HG02610 (cell line): ENCODE measurements around the gene CDH23.

Experiments
- ATAC-seq: cut with Tn5 transposase; IDR thresholded peaks from one replicate; pipeline ENCODE4 v1.9.1; 2021; ENCODE audit warnings: mild to moderate bottlenecking, moderate library complexity; ENCODE audit not compliant: unreplicated experiment

Gene CDH23

GRCh38 chr10:71554671-71555070, 158.0 kb downstream of the CDH23 start:
- ATAC-seq: no peak

DNA sequence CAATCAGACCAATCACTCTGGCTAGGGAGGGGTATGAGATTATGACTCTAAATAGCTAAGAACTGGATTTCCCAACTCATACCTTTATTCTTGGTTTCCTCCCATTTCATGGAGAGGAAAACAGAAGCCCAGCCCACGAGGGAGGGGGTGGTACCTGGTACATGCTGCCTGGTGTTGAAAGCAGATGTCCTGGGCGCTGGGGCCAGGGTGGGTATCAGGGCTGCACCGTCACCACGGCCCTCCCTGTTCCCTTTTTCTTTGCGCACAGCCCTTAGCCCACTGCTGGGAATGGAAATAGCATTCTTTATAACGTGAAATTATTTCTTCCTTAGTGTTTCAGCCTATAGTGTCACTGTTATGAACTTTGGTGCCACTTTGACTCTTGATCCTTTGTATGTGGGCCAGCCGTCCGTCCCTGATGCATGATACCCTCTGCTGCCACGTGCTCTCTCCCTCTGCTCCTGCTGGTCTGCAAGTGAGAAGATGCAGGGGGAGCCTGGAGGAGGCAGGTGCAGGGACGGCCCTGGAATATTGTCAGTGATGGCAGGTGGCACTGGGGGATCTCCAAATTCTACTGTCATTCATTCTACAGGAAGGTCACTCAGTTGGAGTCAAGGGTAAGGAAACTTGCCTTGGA, 158.5 kb downstream of the CDH23 start:
- ATAC-seq: no peak

DNA sequence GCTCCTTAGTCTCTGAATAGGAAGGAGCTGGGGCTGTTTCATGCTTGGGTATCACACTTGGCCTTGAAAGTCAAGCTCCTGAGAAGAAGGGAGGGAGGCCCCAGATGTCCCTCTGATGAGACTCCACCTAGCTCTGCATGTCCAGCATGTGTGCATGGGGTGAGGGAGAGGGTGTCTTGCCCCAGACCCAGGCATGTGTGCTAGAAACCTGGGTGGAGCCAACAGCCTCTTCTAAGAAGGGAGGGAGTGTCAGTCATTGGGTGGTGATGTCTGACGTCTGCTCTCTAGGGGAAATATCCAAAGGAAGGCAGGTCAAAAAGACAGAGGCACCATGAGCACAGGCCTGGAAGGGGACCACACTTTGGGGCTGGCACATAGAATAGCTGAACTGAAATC, 159.0 kb downstream of the CDH23 start:
- ATAC-seq: no peak

DNA sequence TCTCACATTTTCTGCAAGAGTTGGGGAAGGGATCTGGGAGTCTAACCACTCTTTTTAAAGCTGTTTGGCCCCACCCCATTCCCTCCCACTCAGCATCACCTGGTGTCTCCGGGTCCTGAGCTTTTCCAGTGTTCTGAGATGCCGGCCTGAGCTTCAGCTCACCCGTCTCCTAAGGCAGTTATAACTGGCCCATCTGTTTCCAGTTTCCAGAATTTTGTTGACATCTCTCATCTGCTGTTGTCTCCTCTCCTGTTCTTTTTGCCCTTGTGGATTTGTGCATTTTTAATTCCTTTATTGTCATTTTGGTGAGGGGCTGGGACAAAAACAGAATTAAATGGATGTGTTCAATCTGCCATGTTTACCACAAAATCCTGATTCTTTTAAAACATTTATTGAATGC, 162.3 kb downstream of the CDH23 start:
- ATAC-seq: no peak

DNA sequence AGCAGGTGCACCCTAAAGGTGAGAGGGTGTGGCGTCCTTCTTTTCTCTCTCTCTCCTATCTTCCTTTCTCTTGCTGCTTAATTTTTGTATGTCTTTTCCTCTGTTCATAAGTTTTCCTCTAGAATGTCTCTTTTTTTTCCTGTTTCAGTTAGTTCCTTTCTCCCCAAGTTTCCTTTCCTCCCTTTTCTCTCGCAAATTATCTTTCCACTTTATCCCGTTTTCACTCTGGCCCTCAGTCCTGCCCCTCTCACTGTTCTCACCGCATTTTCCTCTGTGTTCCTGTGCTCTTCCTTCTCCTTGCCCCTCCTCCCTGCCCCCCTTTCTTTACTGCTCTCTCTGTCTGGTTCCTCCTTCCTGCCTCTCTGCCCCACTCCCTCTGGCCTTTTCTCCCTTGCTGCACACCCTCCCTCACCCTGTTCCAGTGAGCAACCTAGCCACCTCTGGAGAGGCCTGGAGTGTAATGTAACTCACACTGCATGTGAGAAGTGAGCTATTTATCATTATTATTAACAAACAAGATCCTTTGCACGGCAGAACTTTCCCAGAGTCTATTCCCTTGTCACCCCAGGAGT, 164.4 kb downstream of the CDH23 start:
- ATAC-seq: no peak

DNA sequence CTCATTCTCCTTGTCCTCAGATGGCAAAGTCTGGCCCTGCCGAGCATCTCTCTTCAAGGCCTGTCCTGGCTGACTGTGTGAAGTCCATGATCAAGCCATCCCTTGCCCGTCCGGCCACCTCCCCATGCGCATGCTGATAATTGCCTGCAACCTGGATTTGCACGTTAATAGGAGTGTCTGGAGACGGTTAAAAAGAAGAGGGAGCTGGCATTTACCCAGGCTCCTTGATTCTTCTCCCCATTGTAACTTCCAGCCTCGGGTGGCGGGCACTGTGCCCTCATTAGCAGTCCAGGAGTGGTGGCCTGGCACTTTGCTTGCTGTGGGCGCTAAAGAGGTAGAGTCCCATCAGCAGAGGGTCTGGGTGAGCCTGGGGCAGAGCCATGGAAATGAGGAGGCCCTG, 165.5 kb downstream of the CDH23 start:
- no peak for ATAC-seq

- ATAC-seq: no peak
Measured at GRCh38 chr10:71562904-71563303, 166.2 kb downstream of the CDH23 start.

GRCh38 chr10:71564194-71564820, 167.6 kb downstream of the CDH23 start:
- ATAC-seq: no peak

DNA sequence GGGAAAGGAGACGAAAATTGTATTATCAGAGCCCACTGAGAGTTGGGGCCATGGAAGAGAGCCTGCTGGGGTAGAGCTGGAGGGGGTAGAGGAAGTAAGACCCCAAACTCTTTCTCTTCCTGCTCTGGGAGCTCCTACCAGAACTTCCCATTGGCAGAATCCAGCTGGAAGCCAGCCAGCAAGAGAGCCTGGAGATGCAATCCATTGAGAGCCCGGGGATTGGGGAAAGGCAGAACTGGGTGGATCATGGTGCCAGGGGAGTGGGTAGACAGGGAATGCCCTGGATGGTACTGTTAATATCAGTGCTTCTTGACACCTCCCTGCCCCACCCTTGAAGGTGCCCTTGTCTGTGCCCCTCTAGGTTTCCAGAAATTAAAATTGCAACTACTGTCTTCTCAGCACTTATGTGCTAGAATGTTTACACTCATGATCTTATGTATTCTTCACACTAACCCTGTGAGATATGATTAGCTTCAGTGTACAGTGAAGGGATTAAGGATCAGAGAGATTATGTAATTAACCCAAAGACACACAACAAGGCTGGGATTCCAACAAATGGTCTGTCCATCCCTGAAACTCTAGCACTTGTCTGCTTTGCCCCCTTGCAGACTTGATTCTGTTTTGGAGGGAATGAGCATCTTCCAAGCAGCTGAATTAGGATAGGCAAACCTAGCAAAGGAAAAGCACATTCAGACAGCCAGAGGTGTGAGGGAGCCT, 168.7 kb downstream of the CDH23 start:
- no peak for ATAC-seq

DNA sequence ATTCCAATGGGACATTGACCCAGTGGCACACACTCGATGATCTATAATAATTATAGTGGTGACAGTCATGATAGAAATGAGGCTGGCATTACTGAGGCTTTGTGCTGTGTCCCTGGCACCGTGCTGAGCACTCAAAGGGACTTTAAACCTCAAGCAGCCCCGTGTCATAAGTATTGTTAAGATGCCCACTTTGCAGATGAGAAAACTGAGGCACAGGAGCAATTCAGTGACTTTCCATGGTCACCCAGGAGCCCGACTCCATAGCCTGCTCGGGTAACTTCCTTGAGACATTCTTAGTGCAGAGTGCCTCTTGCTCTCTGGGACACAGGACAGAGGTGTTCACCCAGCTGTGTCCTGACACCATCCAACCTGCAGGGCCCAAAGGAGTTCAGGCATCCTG, 170.3 kb downstream of the CDH23 start:
- ATAC-seq: no peak

DNA sequence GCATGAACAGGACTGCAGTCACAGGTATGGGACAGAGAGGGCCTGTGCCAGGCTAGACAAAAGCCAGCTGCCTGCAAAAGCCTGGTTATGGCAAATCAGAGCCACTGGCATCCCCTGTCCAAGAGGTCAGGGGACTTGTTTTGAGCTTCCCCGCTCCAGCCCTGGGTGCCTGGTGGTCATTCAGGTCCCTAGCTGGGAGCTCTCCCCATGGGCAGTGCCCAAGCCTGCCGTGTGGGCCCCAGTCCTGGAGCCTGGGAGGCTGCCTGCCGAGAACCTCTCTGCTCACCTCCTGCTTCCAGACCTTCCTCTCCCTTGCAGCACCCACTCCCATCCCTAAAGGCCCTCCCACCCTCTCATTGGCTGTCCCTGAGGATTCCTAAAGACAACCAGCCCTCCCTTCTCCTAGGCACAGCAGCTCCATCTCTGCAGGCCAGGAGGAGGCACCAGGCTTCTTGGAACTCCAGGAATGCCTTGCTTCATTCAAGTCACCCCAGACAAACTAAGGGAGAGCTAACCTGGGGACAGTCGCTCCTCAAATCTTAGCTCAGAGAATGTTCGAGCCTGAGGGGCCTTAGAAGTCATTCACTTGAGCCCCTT, 172.3 kb downstream of the CDH23 start:
- no peak for ATAC-seq

GRCh38 chr10:71569775-71570588, 173.3 kb downstream of the CDH23 start:
- no peak for ATAC-seq

- ATAC-seq: no peak
Measured at GRCh38 chr10:71571460-71572175, 174.9 kb downstream of the CDH23 start.

GRCh38 chr10:71572962-71573361, 176.2 kb downstream of the CDH23 start:
- ATAC-seq: no peak

DNA sequence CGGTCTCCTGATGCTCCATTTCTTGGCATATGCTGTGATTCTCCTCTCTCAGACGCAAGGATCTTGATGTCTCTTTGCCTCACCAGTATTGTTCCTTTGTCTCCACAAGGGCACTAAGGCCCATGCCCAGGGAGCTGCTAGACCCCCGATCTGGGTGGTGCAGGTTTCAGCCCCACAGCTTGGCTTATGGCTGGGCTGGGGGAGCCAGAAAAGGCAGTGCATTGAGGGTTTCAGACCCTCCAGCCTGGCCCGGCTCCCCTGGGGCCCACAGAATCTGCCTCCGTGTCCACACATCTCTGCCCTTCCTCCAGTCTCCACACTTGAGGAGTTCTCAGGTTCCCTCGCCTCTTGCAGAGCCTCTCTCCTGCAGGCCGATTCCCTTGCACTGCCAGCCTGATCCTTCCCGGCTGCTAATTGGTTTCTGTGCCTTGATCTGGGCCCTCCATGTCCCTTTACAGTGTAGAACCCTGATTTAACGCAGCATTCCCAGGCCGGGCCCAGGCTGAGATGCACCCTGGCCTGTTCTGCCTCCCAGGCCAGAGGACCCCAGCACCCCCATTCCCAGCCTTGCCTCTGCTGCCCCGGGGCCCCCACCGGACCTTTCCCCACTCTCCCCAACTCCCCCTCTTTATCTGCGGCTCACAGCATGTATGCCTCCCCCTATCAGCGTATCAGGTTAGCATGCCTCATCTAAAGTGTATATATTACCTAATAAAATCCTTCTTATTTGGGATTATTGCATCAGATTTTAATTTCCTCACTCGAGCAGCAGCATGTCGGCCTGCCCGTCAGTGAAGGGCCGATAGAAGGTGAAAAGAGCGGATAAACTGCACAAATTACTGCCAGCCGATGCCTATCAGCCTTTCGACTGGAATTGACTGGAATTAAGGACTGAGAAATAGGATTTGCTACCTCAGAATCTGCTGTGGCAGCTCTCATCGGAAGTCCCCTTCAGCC, 177.1 kb downstream of the CDH23 start:
- ATAC-seq: no peak

DNA sequence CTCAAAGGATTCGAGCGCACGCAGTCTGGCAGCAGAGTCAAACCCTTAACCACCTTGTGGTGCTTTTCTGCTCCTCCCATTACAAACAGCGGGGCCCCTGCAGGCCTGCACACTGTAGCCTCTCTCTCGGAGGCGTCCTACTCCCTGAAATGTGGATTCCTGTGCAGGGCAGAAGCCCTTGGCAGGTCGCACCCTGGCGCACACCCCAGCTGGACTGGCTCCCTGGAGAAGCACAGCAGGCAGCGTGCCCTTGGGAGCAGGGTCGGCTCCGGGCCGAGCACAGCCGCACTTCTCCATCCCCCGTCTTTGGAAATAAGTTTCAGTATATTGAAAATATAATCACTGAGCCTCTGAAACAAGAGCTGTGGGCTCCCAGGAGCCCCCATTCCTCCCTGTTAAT, 178.7 kb downstream of the CDH23 start:
- no peak for ATAC-seq

- no peak for ATAC-seq
Measured at GRCh38 chr10:71575934-71576801, 179.4 kb downstream of the CDH23 start.

GRCh38 chr10:71576842-71577241, 180.1 kb downstream of the CDH23 start:
- ATAC-seq: no peak
